Erythroblast (primary cell): Measurements from ENCODE around the gene ABLIM2.

Source experiments
- GATA1 ChIP-seq: IDR thresholded peaks from 2 replicates; pipeline ENCODE4 v1.6.1; 2011; ENCODE audit warnings: low read depth, mild to moderate bottlenecking, control low read depth, low read length, moderate library complexity
- POLR2A ChIP-seq: IDR thresholded peaks from 2 replicates; pipeline ENCODE4 v1.6.1; 2011; ENCODE audit warnings: mild to moderate bottlenecking, low read length

GRCh38 chr4:8039853-8040252 lies 118.8 kb downstream of the ABLIM2 start:
- TF ChIP-seq POLR2A = no peak
- TF ChIP-seq GATA1 = no peak
